NCI-H146 treated with DMSO at 0.1 percent for 48 hours (cell line): ENCODE results near the gene TRIP6.
A peak's percentile ranks its signal among the peaks of the same experiment; 100 is the strongest.
"Not testable (repeated sequence)": the region's sequence is repeated elsewhere in the genome, so short reads cannot be mapped to it uniquely, and the experiment has no call there.

ENCODE experiments used
- DNase-seq: peaks from one replicate; lab custom pipeline; 2025; ENCODE audit not compliant: unreplicated experiment; lab: John Stamatoyannopoulos, UW

The TRIP6 gene

GRCh38 chr7:100837099-100837836 is 29.9 kb upstream of the TRIP6 start:
- peak; percentile 86 for DNase-seq

GRCh38 chr7:100839361-100839760 is 27.8 kb upstream of the TRIP6 start:
- no peak for DNase-seq

- no peak for DNase-seq
Measured at GRCh38 chr7:100840470-100841100, 26.6 kb upstream of the TRIP6 start.

DNA sequence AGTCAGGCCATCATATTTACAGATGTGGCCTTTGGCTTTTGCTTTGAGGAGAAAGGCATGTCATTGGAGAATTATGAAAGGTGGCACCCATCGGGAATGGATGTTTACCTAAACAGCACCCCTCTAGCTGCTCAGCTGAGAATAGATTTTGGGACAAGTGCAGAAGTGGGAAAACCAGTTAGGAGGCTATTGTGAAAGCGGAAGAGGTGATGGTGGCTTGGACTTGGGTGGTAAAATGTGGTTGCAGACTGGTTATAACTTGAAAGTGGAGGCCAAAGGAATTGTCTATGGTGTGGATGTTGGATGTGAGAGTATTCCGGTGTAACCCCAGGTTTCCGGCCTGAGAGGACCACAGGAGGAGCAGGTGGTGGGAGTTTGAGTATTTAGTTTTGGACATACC is 19.8 kb upstream of the TRIP6 start:
- DNase-seq = no peak

DNA sequence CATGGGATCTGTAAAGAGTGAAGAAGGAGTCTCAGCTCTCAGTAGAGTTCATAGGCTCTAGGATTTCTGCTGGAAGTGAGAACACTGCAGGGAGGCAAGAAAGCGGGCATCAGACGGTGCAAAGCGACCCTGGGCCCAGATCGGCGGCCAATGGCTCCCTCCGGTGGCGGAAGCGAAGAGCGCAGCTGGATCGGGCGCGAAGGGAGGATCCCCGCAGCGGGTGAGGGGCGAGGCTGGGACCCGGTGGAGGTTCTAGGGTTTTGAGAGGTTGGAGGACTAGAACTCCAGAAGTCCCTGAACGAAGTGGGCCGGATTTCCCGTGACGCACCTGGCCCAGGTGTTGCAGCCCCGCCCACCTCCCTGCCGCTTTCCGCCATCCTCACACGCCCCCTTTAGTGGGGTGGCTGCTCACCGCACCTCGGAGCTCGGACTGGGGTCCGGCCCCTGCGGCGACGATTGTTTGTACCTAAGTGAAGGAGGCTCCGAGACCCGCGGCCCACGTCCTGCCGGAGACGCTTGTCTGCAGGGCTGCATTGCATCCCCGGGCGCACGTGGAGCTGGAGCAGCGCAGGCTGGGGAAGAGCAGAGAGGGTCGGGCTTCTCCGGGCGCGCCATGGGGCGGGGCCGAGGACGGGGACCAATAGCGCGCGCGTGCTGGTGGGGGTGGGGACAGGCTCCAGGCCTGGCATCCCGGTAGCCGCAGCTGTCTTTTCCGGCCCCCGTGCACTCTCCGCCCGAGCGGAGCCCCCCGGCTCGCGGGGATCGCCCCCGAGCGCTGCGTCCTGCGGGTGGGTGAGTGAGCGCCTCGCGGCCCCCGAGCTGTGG is 14.9 kb upstream of the TRIP6 start, which contains the start of gene SLC12A9:
TSS of gene SLC12A9 (plus strand) at position 666 of the 825 bp plus-strand sequence. CDS start 1,485 bp downstream, outside the sequence.
- peak; percentile 77 for DNase-seq

DNA sequence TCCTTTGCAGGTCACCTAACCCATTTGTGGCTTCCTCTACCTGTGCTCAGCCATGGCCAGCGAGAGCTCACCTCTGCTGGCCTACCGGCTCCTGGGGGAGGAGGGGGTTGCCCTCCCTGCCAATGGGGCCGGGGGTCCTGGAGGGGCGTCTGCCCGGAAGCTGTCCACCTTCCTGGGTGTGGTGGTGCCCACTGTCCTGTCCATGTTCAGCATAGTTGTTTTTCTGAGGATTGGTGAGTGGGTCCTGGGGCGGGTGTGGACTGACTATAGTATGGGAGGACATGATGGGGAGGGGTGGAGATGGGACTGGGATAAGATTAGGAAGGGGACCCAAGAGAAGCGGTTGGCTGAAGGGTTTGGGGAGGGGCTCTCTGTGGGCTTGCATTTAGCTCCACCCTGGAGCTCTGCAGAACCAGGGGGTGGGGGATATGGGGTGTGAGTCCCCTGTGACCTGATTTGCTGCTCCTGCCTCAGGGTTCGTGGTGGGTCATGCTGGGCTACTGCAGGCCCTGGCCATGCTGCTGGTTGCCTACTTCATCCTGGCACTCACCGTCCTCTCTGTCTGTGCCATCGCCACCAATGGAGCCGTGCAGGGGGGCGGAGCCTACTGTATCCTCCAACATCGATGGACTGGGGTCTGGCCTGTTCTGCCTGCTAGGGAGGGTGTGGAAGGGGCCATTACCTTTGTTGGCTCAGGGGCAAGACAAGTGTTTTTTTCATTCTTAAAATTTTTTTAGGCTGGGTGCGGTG is 12.9 kb upstream of the TRIP6 start:
- DNase-seq = no peak

DNA sequence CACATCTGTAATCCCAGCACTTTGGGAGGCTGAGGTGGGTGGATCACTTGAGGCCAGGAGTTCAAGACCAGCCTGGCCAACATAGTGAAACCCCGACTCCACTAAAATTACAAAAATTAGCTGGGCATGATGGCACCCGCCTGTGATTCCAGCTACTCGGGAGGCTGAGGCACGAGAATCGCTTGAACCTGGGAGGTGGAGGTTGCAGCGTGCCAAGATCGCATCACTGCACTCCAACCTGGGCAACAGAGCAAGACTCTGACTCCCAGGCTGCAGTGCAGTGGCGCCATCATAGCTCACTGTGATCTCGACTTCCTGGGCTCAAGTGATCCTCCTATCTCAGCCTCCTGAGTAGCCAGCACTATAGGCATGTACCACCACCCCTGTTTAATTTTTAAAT is 12.3 kb upstream of the TRIP6 start:
- not testable (repeated sequence) for DNase-seq

DNA sequence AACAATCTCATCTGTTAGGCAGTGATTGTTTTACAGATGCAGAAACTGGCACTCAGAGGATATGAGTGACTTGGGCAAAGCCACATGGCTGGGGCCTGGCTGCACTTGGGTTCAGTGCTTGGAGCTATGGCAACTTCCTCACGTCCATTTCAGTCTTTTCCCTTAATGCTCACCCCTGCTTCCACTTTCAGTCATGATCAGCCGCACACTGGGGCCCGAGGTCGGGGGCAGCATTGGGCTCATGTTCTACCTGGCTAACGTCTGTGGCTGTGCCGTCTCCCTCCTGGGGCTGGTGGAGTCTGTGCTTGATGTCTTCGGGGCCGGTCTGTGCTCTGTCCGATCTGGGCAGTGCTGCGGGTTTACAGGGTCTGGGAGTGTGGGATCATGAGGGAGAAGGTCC is 11.7 kb upstream of the TRIP6 start:
- no peak for DNase-seq

GRCh38 chr7:100856871-100857282 is 10.3 kb upstream of the TRIP6 start:
- DNase-seq = no peak

GRCh38 chr7:100859856-100860255 is 7.3 kb upstream of the TRIP6 start:
- DNase-seq = no peak

GRCh38 chr7:100860702-100861615 is 6.2 kb upstream of the TRIP6 start:
- DNase-seq = no peak

GRCh38 chr7:100861616-100861985 is 5.6 kb upstream of the TRIP6 start:
- DNase-seq = no peak

DNA sequence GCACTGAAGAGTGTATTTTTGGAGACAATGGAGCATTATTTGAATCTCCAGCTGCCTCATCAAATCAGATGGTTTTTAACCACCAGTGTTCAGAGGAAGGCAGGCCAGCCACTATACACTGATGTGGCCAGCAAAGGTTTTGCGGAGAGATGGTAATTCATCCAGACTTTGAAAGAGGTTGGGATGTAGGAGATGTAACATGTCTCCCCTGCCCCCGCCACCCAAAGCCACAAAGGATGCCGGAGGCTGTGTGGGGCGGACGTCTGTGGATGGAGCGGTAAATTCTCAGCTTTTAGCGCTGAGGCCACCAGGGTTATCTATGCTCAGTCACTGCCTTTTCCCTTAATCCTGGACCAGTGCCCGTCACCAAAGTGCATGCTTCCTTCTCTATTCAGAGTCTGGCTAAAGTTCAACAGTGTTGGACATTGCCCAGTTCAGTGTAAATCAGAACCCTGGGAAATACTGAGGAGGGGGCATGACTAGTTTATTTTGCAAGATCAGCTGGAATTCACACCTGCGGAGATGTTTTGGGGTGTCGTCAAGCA is 3.7 kb upstream of the TRIP6 start:
- DNase-seq = no peak

GRCh38 chr7:100864263-100864845 is 2.8 kb upstream of the TRIP6 start:
- DNase-seq = no peak

GRCh38 chr7:100865372-100865911 is 1.7 kb upstream of the TRIP6 start:
- DNase-seq = no peak

GRCh38 chr7:100865938-100866728 is 1.1 kb upstream of the TRIP6 start:
- DNase-seq = no peak

- DNase-seq = no peak
Measured at GRCh38 chr7:100866729-100867039, 503 bp upstream of the TRIP6 start.

DNA sequence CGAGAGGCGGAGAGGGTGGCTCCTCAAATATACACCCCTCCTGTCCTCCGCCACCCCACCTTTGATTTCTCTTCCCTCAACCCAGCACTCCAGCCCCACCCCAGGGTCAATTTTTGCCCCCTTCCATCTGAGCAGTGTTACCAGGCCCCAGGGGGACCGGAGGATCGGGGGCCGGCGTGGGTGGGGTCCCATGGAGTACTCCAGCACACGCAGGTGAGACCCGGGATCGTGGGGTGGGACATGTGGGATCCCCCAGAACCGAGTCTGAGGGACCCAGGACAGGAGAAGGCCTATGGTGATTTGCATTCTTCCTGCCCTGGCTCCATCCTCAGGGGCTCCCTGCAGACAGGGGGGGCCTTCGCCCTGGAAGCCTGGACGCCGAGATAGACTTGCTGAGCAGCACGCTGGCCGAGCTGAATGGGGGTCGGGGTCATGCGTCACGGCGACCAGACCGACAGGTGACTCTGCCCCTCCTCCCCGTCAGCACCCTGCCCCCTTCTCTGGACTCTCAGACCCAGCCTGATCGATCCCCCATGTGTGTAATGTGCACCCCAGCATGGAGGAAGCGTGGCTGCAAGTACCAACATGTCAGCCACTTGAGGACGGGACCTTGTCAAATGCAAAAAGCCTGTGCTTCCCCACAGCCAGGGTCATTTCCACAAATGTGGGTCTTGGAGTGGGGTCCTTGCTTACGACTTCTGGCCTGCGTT is 744 bp downstream of the TRIP6 start:
- no peak for DNase-seq
